ENCODE measurements around the gene FBXO42.

Gene FBXO42

DNA sequence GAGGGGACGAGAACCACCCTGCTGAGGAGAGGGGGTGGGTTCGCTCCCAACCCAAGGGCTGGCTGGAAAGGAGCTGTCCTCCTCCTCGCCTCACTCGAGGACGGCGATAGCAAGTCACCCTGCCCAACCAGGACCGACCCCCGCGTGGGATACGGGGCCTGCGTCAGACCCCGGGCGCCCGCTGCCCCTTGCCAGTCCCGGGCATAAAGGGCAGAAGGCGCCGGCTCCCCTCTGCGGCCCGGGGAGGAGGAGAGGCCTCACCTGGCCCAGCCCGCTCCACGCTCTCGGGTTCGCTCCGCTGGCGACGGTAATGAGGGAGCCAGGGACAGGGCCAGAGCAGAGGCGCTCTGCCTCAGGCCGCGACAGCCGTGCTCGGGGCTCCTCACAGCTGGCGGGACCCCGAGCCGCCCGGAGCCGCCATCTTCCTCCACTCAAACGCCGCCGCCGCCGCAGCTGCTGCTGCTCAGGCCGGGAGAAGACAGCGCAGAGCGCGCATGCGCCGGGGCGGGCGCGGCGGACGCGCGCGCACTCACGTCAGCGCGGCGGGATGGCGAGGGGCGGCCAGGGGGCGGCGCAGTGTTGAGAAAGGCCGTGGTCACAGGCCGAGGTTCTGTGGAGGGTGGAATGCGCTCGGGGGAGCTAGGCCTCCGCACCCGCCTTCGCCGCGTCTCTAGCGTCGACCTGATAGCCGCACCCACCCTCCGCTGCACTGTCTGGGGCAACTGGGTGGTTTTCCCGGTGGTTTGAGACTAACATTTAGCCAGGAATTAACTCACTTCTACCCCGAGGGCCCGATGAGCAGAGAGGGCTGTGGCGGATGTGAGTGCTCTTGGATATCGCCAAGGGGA lies at the start of gene FBXO42:
Gene FBXO42, minus strand, starts transcription at position 487 of the 848 bp plus-strand sequence. CDS start 37,062 bp downstream, outside the sequence.
- DNase-seq: peak; percentile 90 to 91

DNA sequence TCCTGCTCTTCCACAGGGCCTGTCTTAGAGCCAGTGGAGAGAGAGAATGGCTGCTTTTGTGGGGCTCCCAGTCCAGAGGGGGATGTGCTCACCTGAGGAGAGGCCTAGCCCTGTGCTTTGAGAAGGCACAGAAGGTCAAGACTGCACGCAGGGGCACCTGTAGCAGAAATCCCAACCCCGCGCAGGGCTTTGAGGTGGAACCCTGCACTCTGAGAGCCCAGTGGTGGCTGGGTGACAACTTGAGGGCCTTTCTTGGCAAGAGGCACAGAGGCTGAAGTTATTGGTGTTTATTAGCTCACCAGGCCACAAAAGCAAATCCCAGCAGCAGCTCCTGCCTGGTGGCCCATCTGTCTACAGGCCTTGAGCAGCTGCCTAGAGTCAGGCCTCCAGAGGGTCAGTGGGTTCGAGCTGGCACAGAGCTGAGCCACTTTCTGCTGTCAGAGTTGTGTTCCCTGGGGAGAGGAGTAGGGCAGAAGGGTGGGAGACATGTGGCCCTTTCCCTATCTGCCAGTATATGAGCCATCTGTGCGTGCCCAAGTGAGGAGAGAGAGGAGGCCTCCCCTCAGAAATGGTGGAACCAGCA lies 46.2 kb upstream of the FBXO42 start:
- DNase-seq: no peak

- DNase-seq: no peak
These were observed 44.8 kb upstream of the FBXO42 start for GRCh38 chr1:16397120-16397519.

- no peak for DNase-seq
These were observed 44.3 kb upstream of the FBXO42 start for GRCh38 chr1:16396591-16396990.

DNA sequence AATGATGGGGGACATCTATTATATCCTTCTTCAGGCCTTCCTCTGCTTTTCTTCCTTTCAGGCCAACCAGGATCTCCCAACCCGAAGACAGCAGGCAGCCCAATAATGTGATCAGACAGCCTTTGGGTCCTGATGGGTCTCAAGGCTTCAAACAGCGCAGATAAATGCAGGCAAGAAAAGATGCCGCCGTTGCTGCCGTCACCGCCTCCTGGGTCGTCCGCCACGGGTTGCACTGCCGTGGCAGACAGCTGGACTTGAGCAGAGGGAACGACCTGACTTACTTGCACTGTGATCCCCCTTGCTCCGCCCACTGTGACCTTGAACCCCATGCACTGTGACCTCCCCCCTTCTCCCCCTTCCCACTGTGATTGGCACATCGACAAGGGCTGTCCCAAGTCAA lies 42.7 kb upstream of the FBXO42 start:
- DNase-seq: no peak

DNA sequence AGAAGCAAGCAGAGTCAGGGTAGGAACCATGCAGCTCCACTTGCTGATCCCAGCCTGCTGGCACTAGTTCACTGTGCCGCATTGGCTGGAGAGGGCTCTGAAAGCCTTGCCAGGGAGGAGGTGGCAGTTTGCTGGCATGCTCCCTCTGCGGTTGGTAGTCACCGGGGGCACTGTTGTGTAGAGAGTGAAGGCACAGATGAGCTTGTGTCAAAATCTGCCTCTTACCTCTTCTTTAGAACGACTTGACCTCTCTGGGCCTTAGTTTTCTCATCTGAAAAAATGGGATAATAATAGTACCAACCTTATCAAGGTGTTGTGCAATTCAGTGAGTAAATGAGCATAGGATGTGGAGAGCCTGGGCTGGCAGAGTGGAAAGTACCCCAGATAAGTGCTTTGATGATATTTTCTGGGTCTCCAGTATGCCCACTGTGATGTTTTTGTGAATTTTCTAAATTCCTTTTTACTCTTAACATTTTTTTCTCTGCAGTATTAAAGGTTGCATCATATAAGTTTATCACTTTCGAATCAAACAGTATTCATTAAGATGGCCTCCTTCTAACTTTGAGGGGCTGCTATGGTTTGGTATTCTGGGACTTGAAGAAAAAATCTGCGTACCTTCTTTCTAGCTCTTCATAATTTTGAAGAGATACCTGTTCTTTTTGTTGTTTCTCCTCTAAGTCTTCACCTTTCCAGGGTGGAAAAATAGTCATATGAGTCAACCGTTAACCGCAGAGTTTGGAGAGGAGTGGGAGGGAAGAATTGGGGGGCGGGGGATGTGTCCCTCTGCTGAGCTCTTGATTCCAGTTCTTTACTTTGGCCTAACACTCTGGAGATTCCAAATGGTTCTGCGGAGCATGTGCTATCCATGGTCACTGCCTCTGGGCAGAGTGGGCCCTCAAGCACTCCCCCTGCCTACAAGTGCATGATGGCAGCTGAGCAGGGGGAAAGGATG lies 41.6 kb upstream of the FBXO42 start:
- no peak for DNase-seq

DNA sequence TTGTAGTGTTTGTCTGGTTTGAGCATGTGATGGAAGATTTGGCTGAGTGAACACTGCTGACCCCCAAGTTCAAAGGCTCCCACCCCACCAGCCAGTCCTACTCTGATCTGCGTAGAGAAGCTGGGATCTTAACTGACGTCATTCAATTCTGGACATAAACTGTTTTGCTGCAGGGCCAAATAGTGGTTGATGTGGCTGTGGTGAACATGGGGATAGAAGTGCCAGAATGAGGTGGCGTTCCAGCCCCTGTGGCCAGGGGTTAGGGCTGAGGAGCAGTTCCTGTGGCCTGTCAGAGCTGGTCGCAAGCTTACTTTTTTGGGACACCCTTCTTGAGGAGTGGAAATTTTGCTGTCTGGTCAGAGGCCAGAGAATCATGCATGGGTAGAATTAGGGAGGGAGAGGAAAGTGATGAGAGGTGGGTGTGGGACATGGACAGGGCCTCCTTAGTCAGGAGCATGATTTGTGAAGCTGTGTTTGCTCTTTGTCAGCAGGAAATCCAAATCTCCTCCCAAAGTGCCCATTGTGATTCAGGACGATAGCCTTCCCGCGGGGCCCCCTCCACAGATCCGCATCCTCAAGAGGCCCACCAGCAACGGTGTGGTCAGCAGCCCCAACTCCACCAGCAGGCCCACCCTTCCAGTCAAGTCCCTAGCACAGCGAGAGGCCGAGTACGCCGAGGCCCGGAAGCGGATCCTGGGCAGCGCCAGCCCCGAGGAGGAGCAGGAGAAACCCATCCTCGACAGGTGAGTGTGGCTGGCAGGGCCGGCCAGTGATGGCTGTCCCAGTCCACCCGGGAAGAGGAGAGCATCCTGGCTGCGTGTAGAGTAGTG lies 40.7 kb upstream of the FBXO42 start:
- no peak for DNase-seq

DNA sequence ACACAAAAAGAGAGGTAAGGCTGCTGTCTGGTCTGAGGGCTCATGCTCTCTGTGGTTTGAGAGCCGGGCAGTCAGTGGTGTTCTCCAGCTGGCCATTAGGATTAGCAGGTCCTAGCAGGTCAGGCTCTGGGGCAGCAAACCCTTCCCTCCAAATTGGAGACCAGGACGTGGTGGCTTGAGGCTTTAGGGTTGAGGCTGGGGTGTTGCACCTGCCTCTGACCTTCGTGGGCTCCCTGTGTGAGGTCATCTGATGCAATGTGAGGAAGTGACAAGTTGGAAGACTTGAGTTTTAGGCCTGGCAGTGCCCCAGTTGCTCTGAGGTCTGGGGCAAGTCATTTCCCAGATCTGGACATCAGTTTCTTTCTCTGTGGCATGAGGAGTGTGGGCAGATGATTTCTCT lies 39.1 kb upstream of the FBXO42 start:
- no peak for DNase-seq

DNA sequence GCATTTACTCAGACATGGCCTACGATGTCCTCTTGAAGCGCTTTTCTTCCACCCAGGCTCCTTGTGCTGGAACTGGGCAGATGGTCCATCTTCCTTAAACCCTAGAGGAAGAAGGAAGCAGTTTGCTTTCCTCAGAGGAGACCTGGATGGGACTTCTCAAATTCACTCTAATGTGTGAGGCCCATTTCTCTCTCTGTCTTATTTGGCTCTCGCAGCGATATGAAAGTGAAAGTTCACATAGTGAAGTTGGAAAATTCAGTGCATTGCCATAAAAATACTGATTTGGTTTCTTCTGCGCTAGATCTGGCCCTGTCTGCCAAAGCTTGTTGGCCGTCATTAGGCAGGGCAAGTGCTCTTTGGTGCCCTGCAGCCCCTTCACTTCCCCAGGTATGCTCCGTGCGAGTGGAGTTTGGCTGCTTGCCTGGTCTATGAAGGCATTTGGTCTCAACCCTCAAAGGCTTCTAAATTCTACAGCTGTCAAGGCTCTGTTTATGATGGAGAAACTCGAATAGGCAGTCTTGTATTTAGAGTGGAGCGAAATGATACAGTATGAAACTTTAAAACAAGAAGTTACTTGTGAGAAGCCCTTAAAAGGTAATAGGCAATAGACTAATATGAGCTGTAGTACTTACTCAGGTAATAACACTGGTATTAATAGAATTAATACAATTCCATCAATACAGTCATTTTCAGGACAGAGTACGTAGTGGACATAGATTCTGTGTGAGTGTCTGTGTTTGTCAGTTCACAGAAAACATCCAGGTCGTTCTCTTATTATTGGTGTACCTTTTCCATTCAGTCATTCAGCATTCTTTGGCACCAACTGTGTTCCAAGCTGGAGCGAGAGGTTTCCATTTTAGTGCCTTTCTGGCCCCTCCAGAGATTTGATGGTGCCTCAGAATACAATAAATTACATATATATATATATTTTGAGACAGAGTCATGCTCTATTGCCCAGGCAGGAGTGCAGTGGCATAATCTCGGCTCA lies 35.2 kb upstream of the FBXO42 start:
- no peak for DNase-seq

DNA sequence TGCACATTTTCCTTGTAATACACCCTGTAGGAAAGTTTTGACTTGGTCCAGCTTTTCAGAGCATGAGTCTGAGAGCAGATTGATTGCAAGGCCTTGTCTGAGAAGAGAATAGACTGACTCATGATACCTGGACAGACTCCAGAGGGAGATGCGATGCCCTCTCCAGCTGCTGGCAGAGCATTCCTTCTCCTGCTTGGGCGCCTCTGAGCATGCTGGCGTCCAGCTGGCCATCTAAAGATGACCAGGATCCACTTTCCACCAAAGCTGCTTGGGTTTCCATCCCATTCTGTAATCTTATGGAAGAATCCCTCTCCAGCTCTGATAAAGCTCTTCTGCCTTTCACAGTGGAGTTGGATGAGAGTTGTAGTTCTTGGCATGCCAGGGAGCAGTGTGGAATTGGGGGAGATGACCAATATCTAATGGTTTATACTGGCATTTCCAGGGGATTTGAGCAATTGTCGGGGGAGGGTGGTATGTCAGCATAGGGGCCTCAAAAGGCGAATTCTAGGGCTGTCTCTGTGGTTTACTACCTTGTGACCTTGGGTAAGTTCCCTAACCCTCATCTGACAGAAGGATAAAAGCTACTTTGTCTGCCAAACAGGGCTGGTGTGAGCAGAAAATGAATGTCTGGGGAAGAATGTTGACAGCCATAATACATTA lies 34.3 kb upstream of the FBXO42 start:
- no peak for DNase-seq

GRCh38 chr1:16385659-16386453 lies 33.6 kb upstream of the FBXO42 start:
- no peak for DNase-seq

- no peak for DNase-seq
These were observed 31.6 kb upstream of the FBXO42 start for GRCh38 chr1:16383888-16384287.

DNA sequence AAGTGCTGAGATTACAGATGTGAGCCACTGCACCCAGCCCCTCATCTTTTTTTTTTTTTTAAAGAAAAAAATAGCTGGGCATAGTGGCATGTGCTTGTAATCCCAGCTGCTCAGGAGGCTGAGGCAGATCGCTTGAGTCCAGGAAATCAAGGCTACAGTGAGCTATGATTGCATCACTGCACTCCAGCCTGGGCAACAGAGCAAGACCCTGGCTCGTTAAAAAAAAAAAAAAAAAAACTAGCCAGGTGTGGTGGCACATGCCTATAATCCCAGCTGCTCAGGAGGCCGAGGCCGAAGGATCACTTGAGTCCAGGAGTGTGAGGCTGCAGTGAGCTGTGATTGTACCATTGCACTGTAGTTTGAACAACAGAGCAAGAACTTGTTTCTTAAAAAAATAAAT lies 28.6 kb upstream of the FBXO42 start:
- no peak for DNase-seq

- no peak for DNase-seq
These were observed 26.2 kb upstream of the FBXO42 start for GRCh38 chr1:16378443-16378842.

DNA sequence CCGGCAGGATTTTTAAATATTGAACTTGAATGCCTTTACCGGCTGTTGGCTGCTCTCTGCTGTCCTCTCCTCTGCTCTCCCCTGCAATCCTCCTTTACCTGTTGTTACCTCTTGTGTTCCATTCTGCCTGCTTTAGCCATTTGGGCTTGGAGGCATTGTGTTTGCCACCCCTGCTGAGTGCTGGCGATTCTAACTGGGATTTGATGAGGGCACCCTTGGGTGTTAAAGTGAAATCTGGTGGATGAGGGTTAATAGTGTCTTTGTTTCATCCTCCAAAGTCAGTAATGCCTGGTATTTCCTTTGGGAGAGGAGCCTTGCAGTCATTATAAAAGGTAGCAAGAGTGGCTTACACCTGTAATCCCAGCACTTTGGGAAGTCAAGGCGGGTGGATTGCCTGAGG lies 24.7 kb upstream of the FBXO42 start:
- no peak for DNase-seq

- no peak for DNase-seq
These were observed 23.5 kb upstream of the FBXO42 start for GRCh38 chr1:16375521-16376340.

GRCh38 chr1:16374266-16374665 lies 22.0 kb upstream of the FBXO42 start:
- DNase-seq: no peak

- DNase-seq: no peak
These were observed 20.4 kb upstream of the FBXO42 start for GRCh38 chr1:16372535-16373285.

Measured in stimulated activated CD4-positive, alpha-beta T cell treated with anti-CD3 and anti-CD28 coated beads, Interleukin-2, amount 100 ng/mL, for 24 hours (primary cell).